GM04503 (cell line): ENCODE data around the gene TOMM34.

ENCODE experiments used
- DNase-seq: peaks from one replicate; pipeline ENCODE4 v3.0.0-alpha.2; 2012; ENCODE audit warnings: low read depth

The TOMM34 gene

GRCh38 chr20:44960103-44960852, at the start of gene TOMM34:
TSS of gene TOMM34 (minus strand) at chr20:44960397. CDS start at chr20:44960333, 64 bp downstream.
- no peak for DNase-seq

GRCh38 chr20:45008521-45009049, 48.4 kb upstream of the TOMM34 start:
- no peak for DNase-seq

GRCh38 chr20:44997668-44998067, 37.5 kb upstream of the TOMM34 start:
- no peak for DNase-seq

GRCh38 chr20:44997171-44997570, 37.0 kb upstream of the TOMM34 start:
- DNase-seq: no peak

- DNase-seq: no peak
These were observed 33.1 kb upstream of the TOMM34 start for GRCh38 chr20:44993343-44993742.

- DNase-seq: no peak
These were observed 30.8 kb upstream of the TOMM34 start for GRCh38 chr20:44990957-44991356.

- no peak for DNase-seq
These were observed 30.2 kb upstream of the TOMM34 start for GRCh38 chr20:44990425-44990824.

- no peak for DNase-seq
These were observed 28.5 kb upstream of the TOMM34 start for GRCh38 chr20:44988631-44989171.

GRCh38 chr20:44983093-44983674, 23.0 kb upstream of the TOMM34 start:
- DNase-seq: no peak

- no peak for DNase-seq
These were observed 21.7 kb upstream of the TOMM34 start for GRCh38 chr20:44981736-44982406.

GRCh38 chr20:44979090-44979621, 19.0 kb upstream of the TOMM34 start:
- DNase-seq: no peak

- no peak for DNase-seq
These were observed 16.5 kb upstream of the TOMM34 start for GRCh38 chr20:44976698-44977097.

GRCh38 chr20:44973053-44973452, 12.9 kb upstream of the TOMM34 start:
- DNase-seq: no peak

- no peak for DNase-seq
These were observed 10.1 kb upstream of the TOMM34 start for GRCh38 chr20:44970243-44970757.

GRCh38 chr20:44969300-44969894, 9.2 kb upstream of the TOMM34 start:
- no peak for DNase-seq

GRCh38 chr20:44967207-44967807, 7.1 kb upstream of the TOMM34 start:
- no peak for DNase-seq

GRCh38 chr20:44966030-44966961, 6.1 kb upstream of the TOMM34 start, which contains the start of gene STK4:
TSS of gene STK4 (plus strand) at chr20:44966512. CDS start at chr20:44966569, 57 bp downstream.
- DNase-seq: no peak

GRCh38 chr20:44965651-44966029, 5.4 kb upstream of the TOMM34 start:
- DNase-seq: no peak

- DNase-seq: no peak
These were observed 3.4 kb upstream of the TOMM34 start for GRCh38 chr20:44963325-44964215.
